ENCODE measurements around the gene CTBP2.
"Not testable (repeated sequence)": the region's sequence is repeated elsewhere in the genome, so short reads cannot be mapped to it uniquely, and the experiment has no call there.

The CTBP2 gene

GRCh38 chr10:125158601-125159485 is 1.5 kb downstream of the CTBP2 start:
- DNase-seq: no peak

- no peak for DNase-seq
Measured at GRCh38 chr10:125158275-125158600, 2.1 kb downstream of the CTBP2 start.

- no peak for DNase-seq
Measured at GRCh38 chr10:125157505-125157904, 2.9 kb downstream of the CTBP2 start.

- no peak for DNase-seq
Measured at GRCh38 chr10:125156739-125157480, 3.5 kb downstream of the CTBP2 start.

GRCh38 chr10:125156196-125156595 is 4.2 kb downstream of the CTBP2 start:
- DNase-seq: no peak

GRCh38 chr10:125155101-125155500 is 5.3 kb downstream of the CTBP2 start:
- no peak for DNase-seq

GRCh38 chr10:125154529-125154928 is 5.8 kb downstream of the CTBP2 start:
- DNase-seq: no peak

GRCh38 chr10:125153703-125154490 is 6.5 kb downstream of the CTBP2 start:
- no peak for DNase-seq

DNA sequence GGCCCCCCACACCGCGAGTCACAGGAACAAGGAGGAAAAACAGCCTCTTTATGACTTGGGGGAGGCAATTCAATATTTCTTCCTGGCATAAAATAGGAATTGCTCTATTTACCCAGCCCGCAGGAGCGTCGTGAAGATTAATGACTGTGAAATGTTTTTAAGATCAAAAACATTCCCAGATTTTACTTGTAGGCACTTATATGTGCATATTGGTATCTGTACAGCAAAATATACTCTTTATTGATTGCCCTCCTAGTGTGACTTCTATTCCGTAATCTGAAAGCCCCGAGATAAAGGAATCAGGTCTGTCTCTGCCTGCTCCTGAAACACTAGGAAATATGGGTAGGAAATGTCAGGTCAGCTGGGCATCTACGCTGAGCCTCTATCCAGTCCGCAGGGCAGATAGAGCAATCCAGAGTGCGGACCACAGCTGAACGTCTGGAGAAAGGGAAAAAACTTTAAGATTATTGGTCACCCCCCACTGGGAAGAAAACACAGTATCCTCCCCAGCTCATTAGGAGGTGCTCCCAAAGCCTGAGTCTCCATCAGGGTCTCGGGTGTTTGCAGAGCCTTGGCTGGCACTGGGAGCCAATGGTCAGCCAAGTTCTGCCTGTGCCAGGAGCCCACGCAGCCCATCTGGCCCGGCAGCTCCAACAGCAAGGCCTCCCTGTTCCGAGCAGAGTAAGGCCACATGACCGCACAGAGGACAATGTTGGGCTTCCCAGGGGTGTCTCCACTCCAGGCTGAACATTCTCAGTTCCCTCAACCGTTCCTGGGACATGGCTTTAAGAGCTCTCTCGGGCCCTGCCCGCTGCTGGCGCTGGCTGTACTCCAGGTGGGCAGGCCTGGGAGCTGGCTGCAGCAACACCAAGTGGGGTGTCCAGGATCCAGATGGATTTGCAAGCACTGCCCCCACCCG is 7.7 kb downstream of the CTBP2 start:
- no peak for DNase-seq

DNA sequence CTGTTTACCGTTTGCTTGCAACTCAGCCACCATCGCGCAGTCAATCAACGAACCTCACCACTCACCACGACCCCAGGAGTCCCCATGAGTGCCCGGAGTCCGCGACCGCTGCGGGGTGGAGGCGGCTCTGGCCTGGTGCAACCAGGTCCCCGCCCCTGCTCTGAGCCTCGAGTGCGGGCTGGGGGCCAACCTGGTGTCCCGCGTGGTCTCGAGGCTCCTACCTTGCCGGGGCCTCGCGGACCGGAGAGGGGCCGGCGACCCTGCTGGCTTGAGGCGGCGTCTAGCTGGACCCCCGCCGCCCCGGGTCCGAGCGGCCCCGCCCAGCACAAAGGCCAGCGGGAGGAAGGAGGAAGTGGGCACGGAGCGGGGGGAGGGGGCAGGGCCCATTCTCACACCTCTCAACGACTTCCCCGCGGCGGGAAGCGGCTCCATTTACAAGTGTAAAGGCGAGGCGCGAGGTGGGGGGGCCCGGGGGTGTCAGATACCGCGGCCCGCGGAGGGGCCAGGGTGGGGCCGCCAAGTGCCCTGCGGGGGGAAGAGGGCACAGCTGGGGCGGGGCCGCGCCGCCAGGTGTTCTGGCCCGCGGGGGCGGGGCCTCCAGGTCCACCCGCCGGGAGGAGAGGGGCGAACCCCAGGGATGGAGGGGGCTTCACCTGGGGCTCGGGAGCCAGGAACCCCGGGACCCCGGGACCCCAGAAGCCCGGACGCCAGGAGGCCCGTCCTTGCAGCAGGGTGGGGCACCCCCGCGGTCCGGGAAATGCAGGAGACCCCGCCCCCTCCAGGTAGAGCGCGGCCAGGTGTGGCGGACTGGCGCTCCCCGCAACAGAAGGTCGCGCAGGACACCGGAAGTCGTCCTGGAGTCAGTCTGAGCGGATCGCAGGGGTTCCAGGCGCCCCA is 8.6 kb downstream of the CTBP2 start:
- DNase-seq: no peak

DNA sequence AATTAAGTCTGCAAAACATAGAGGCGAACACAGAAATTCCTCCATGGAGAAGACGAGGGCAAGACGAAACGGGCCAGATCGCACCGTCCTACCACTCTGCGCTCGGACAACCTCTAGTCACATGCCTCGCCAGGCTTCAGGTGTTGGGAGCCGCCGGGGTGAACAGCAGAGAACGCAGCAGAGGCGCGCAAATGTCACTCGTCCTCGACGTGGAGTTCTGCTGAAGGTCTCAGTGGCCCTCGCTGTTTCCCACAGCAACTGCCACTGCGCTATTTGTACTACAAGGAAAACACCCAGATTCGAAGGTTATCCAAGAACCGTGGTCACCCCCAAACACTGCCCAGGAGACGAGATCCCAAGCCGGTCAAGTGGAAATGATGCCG is 9.2 kb downstream of the CTBP2 start:
- DNase-seq: no peak

GRCh38 chr10:125150376-125151083 is 9.8 kb downstream of the CTBP2 start:
- not testable (repeated sequence) for DNase-seq

- no peak for DNase-seq
Measured at GRCh38 chr10:125149680-125150047, 10.7 kb downstream of the CTBP2 start.

DNA sequence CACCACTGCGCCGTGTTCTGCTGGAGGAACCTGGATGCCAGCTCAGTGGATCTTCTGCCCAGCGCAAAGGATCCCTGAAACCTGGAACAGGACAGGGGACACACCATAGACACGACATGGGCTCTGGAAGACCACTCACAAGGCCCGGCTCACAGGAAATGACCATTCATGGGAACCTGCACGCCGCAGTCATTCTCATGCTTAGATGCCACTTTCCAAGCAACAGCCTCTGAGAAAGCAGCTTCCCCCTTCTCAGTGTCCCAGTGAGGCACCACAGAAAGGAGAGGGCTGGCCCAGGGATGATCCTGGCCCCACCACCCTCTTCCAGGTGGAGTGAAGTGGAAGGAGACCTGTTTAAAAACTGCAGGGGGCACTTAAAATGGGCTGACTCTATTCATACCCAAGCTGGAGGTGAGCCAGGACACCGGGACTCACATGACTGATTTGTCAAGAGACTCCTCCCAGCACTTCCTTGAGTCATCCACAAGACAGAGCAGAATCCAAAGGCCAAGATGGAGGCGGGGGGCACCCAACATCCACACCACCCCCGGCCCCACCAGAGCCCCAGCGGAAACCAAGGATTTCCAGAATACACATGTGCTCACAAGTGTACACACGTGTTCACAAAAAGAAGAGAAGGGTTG is 11.2 kb downstream of the CTBP2 start:
- no peak for DNase-seq

DNA sequence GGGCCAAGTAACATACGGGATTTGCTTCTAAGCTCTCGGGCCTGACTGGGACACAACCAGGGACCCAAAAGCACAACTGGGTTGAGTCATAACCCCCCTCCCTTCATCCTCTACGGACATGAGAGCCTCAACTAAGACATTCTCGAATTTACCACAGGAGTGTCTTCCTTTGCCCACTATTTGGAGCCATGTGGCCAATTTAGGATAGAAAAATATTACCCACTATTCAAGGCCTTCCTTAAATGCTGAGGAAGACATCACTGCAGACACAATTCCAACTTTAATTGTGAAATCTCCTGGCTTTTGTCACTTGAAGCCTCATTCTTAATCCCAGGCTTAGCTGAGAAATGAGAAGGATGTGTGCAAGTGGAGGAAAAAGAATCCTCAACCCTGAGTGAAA is 11.8 kb downstream of the CTBP2 start:
- no peak for DNase-seq

GRCh38 chr10:125147971-125148439 is 12.4 kb downstream of the CTBP2 start:
- DNase-seq: no peak

GRCh38 chr10:125146791-125147579 is 13.4 kb downstream of the CTBP2 start:
- no peak for DNase-seq

DNA sequence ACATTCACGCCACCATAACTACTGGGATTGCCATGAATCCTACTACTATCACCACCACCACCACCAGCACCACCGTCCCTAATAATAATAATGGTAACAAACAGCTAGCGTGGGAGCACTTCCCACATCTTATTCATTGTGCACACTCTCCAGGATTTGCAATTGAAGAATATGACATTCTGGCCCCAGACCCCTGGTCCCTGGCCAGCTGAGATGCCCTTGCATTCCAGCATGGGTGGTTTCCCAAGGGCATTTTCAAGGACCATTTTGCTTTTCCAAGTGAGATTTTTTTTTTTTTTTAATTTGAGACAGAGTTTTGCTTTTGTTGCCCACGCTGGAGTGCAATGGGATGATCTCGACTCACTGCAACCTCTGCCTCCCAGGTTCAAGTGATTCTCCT is 14.7 kb downstream of the CTBP2 start:
- DNase-seq: no peak

Data from central memory CD4-positive, alpha-beta T cell (primary cell).